SH-SY5Y (cell line): ENCODE measurements around the gene EME2.

ENCODE experiments used
- GATA2 ChIP-seq: IDR thresholded peaks from 2 replicates; pipeline ENCODE4 v1.6.1; 2011; ENCODE audit warnings: mild to moderate bottlenecking, low read depth, low read length
- GATA3 ChIP-seq: IDR thresholded peaks from 2 replicates; pipeline ENCODE4 v1.6.1; 2011; ENCODE audit warnings: low read depth, mild to moderate bottlenecking, low read length, moderate library complexity

EME2 gene

GRCh38 chr16:1772362-1772907 is at the start of gene EME2:
Gene EME2 (plus strand): TSS chr16:1772810. CDS start chr16:1773228, 418 bp downstream.
- TF ChIP-seq GATA3 (no peak), GATA2 (no peak)

- TF ChIP-seq GATA3 = no peak
- no peak for TF ChIP-seq GATA2
These were observed 49.0 kb upstream of the EME2 start for GRCh38 chr16:1723450-1724147.

GRCh38 chr16:1724491-1724890 is 48.1 kb upstream of the EME2 start:
- TF ChIP-seq GATA3 = no peak
- TF ChIP-seq GATA2 = no peak

- TF ChIP-seq GATA3 = no peak
- TF ChIP-seq GATA2 = no peak
These were observed 45.7 kb upstream of the EME2 start for GRCh38 chr16:1726661-1727502.

- TF ChIP-seq GATA2 (no peak), GATA3 (no peak)
These were observed 44.7 kb upstream of the EME2 start for GRCh38 chr16:1727651-1728624.

- TF ChIP-seq GATA3 (no peak), GATA2 (no peak)
These were observed 43.6 kb upstream of the EME2 start for GRCh38 chr16:1729026-1729425.

- TF ChIP-seq GATA3 (no peak), GATA2 (no peak)
These were observed 43.2 kb upstream of the EME2 start for GRCh38 chr16:1729445-1729844.

- no peak for TF ChIP-seq GATA3
- no peak for TF ChIP-seq GATA2
These were observed 41.5 kb upstream of the EME2 start for GRCh38 chr16:1731073-1731472.

GRCh38 chr16:1731603-1732002 is 41.0 kb upstream of the EME2 start:
- TF ChIP-seq GATA3 (no peak), GATA2 (no peak)

GRCh38 chr16:1732071-1732470 is 40.5 kb upstream of the EME2 start:
- TF ChIP-seq GATA3 (no peak), GATA2 (no peak)

GRCh38 chr16:1734123-1734522 is 38.5 kb upstream of the EME2 start:
- TF ChIP-seq GATA3 (no peak), GATA2 (no peak)

- TF ChIP-seq GATA2 (no peak), GATA3 (no peak)
These were observed 37.8 kb upstream of the EME2 start for GRCh38 chr16:1734816-1735215.

GRCh38 chr16:1740234-1740633 is 32.4 kb upstream of the EME2 start:
- no peak for TF ChIP-seq GATA3
- no peak for TF ChIP-seq GATA2

GRCh38 chr16:1740781-1741490 is 31.7 kb upstream of the EME2 start:
- TF ChIP-seq GATA2 (no peak), GATA3 (no peak)
